ENCODE data around the gene GOLT1A.

Gene GOLT1A

DNA sequence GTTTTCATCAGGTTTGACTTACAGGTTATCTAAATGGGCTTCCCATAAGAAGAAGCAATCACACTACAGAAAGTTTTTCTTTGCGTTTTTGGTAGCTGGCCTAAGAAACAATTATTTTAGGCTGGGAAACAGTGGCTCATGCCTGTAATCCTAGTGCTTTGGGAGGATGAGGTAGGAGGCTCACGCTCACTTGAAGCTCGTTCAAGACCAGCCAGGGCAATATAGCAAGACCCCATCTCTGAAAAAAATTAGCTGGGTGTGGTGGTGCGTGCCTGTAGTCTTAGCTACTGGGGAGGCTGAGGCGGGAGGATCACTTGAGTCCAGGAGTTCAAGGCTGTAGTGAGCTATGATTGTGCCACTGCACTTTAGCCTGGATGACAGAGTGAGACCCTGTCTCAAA lies 46.1 kb downstream of the GOLT1A start:
- no peak overlapping the region for H3K4me3 ChIP-seq (ENCODE audit: low read length)
- H3K36me3 ChIP-seq (ENCODE audit: insufficient read depth, low read length) = no peaks in the 10 kb centered on the region
- no peak overlapping the region for H3K9ac ChIP-seq (ENCODE audit: low read depth, low read length)
- H3K27me3 ChIP-seq (ENCODE audit: control insufficient read depth, insufficient read depth, low read length) = peaks cover 7% of the 10 kb centered on the region
- H3K4me1 ChIP-seq (ENCODE audit: control insufficient read depth, insufficient read depth, low read length) = peaks cover 15% of the 10 kb centered on the region
- no peaks in the 10 kb centered on the region for H3K9me3 ChIP-seq (replicated peaks; ENCODE audit: low read length)
- no peak overlapping the region for H3K4me2 ChIP-seq (ENCODE audit: low read length)

DNA sequence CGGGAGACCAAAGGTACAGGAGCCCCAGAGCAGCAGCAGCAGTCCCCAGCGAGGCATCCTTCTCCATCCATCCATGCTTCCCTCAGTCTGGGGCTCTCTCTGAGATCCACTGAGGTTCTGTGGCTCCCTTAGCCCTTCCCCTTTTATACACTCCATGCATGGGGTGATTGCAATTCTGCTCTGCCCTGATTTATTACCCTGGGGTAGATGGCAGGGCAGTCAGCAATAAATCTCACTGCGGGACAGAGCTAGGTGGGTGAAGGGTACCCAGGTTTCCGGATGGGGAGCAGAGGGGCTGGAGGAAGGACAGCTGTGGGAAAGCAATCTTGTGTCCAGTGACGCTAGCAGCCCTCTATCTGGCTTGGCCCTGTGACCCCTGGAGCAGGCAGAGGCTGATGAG lies 47.6 kb downstream of the GOLT1A start, which contains the start of gene REN:
TSS of gene REN (minus strand) at position 119 of the 400 bp plus-strand sequence. CDS start at position 75, 44 bp downstream.
- no peak within 1 kb of the TSS for H3K9ac ChIP-seq (ENCODE audit: low read depth, low read length)
- H3K4me3 ChIP-seq (ENCODE audit: low read length) = no peak within 1 kb of the TSS
- H3K4me2 ChIP-seq (ENCODE audit: low read length) = no peak within 1 kb of the TSS
- peaks cover 18% of the 10 kb centered on the region for H3K27me3 ChIP-seq (ENCODE audit: control insufficient read depth, insufficient read depth, low read length)
- H3K9me3 ChIP-seq (replicated peaks; ENCODE audit: low read length) = no peaks in the 10 kb centered on the region
- no peaks in the 10 kb centered on the region for H3K36me3 ChIP-seq (ENCODE audit: insufficient read depth, low read length)
- peaks cover under 1% of the 10 kb centered on the region for H3K4me1 ChIP-seq (ENCODE audit: control insufficient read depth, insufficient read depth, low read length)

DNA sequence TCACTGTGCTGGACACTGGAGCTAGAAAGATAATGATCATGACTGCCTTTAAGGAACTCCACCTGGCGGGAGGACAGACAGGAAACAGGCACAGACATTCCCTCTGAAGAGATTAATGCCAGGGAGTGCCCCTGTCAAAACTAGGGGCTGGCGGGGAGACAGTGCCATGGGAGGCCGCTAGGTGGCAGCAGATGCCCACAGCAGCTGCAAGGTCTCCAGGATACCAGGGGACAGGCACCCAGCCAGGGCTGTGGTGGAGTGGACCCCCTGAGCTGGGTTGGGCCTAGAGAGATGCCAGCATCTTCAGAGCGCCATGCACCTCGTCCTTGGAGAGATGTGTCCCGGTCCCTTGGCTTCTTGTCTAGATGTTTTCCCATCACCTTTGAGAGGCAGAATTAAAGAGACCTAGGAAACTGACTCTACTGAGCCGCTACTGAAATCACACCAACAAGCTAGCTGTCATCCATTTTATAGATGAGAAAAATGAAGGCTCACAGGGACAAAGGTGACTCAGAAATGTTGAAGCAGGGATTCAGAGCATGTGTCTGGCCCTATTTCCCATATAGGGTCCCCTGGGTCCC lies 51.2 kb downstream of the GOLT1A start:
- no peaks in the 10 kb centered on the region for H3K36me3 ChIP-seq (ENCODE audit: insufficient read depth, low read length)
- no peaks in the 10 kb centered on the region for H3K4me1 ChIP-seq (ENCODE audit: control insufficient read depth, insufficient read depth, low read length)
- no peak overlapping the region for H3K4me2 ChIP-seq (ENCODE audit: low read length)
- H3K9me3 ChIP-seq (replicated peaks; ENCODE audit: low read length) = no peaks in the 10 kb centered on the region
- no peak overlapping the region for H3K9ac ChIP-seq (ENCODE audit: low read depth, low read length)
- no peak overlapping the region for H3K4me3 ChIP-seq (ENCODE audit: low read length)
- peaks cover 49% of the 10 kb centered on the region for H3K27me3 ChIP-seq (ENCODE audit: control insufficient read depth, insufficient read depth, low read length)

DNA sequence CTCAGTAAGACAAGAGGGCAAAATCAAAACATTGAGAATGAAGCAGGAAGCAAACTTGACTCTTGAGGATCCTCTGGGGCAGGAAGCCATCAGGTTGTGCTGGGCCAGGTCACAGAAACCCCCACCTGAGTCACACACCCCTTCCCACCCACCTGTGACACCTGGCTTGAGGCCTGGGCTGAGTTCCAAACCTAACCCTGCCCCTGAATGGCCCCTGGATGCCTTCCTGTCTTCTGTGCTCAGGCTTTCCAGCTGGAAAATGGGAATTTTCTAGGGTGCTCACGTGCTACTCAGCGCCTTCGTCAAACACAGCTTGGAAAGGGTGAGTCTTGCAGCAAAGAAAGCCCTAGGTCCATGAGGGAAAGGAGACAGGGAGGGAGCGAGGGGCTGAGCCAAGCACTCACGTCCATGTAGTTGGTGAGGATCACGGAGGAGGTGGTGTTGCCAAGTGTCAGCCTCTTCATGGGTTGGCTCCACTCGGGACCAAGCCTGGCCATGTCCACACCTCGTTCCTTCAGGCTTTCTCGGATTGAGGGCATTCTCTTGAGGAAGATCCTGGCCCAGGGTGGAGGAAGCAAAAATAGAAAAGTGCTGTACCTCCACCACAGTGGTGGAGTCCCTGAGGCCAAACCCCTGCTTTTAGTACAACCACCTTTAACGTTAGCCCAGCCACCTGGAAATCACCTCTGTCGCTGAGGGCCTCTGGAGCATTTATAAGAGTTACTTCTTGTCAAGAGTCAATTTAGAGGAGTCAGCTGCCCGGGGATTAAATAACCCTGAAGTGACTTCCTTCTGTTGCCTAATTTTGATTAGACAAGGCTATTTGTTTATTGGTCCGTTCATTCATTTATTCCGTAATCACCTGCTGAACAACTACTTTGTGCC lies 51.9 kb downstream of the GOLT1A start:
- no peak overlapping the region for H3K4me2 ChIP-seq (ENCODE audit: low read length)
- H3K36me3 ChIP-seq (ENCODE audit: insufficient read depth, low read length) = no peaks in the 10 kb centered on the region
- H3K9me3 ChIP-seq (replicated peaks; ENCODE audit: low read length) = no peaks in the 10 kb centered on the region
- no peak overlapping the region for H3K9ac ChIP-seq (ENCODE audit: low read depth, low read length)
- H3K27me3 ChIP-seq (ENCODE audit: control insufficient read depth, insufficient read depth, low read length) = peaks cover 53% of the 10 kb centered on the region
- H3K4me1 ChIP-seq (ENCODE audit: control insufficient read depth, insufficient read depth, low read length) = no peaks in the 10 kb centered on the region
- no peak overlapping the region for H3K4me3 ChIP-seq (ENCODE audit: low read length)

DNA sequence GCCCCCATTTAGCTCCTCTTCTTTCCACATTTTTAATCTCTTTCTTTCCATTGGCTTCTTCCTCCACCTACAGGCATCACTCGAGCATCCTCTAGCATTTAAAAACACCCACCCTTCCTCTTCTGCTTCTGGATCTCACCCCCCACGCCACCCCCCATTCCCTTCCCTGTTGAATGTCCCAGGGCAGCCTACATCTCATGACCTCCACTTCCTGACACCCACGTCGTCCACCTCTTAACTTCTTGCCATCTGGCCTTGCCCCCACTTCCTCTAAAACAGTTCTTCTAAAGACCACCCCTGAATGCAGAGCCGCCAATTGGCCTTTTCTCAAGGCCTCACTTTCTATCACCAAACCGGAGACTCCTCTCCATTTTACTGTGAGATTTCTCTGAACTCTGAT lies 55.8 kb downstream of the GOLT1A start:
- Histone ChIP-seq H3K4me3 (ENCODE audit: low read length) (no peak overlapping the region), H3K9me3 (replicated peaks; ENCODE audit: low read length) (no peaks in the 10 kb centered on the region), H3K9ac (ENCODE audit: low read depth, low read length) (no peak overlapping the region), H3K27me3 (ENCODE audit: control insufficient read depth, insufficient read depth, low read length) (peaks cover 81% of the 10 kb centered on the region), H3K4me1 (ENCODE audit: control insufficient read depth, insufficient read depth, low read length) (no peaks in the 10 kb centered on the region), H3K4me2 (ENCODE audit: low read length) (no peak overlapping the region), H3K36me3 (ENCODE audit: insufficient read depth, low read length) (no peaks in the 10 kb centered on the region)

DNA sequence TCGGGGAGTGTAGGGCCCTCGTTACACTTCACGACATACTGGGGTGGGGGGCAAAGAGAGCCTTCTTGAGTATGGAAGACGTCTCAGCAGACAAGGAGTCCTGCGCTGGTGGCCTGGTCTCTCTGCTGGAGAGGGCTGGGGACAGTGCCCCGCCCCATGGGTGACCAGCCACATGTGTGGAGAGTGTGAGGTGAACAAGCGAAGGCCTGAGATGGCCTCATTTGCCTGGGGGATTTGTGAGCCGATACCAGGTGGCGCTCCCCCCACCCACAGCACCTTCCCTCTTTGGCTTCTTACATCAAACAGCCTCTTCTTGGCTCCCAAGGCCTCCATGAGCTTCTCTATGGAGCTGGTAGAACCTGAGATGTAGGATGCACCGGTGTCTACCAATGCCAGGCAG lies 57.9 kb downstream of the GOLT1A start:
- Histone ChIP-seq H3K27me3 (ENCODE audit: control insufficient read depth, insufficient read depth, low read length) (peaks cover 74% of the 10 kb centered on the region), H3K9ac (ENCODE audit: low read depth, low read length) (no peak overlapping the region), H3K4me3 (ENCODE audit: low read length) (no peak overlapping the region), H3K4me2 (ENCODE audit: low read length) (no peak overlapping the region), H3K36me3 (ENCODE audit: insufficient read depth, low read length) (no peaks in the 10 kb centered on the region), H3K4me1 (ENCODE audit: control insufficient read depth, insufficient read depth, low read length) (peaks cover 12% of the 10 kb centered on the region), H3K9me3 (replicated peaks; ENCODE audit: low read length) (no peaks in the 10 kb centered on the region)

DNA sequence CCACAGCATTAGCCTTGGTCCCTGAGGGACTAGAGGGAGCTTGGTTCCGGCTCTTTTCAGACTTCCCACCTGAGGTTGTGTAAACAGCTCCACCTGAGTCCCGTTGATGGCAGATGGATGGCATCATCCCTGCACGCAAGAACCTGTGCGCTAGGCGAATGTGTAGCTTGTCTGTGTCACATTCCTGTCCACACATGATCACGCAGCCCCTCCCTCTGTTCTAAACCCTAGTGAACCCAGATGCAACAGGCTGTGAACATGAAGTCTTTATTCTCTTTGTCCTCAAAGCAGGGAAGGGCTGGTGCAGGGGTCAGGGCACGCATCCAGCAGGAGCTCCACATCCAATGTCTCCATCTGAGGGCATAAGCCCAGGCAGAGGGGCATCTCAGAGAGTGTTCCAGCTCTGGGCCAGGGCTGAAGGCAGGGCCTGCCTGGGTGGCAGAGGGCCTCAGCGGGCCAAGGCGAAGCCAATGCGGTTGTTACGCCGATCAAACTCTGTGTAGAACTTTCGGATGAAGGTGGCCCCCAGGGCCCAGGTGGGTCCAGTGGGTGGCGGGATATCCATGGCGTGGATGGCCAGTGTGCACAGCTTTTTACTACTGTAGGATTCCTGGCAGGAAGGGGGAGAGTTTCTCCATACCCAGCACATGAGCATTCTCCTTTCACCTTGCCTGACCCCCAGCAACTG lies 59.1 kb downstream of the GOLT1A start:
- peaks cover 21% of the 10 kb centered on the region for H3K4me1 ChIP-seq (ENCODE audit: control insufficient read depth, insufficient read depth, low read length)
- no peaks in the 10 kb centered on the region for H3K9me3 ChIP-seq (replicated peaks; ENCODE audit: low read length)
- H3K4me3 ChIP-seq (ENCODE audit: low read length) = no peak overlapping the region
- no peak overlapping the region for H3K4me2 ChIP-seq (ENCODE audit: low read length)
- peaks cover 64% of the 10 kb centered on the region for H3K27me3 ChIP-seq (ENCODE audit: control insufficient read depth, insufficient read depth, low read length)
- H3K9ac ChIP-seq (ENCODE audit: low read depth, low read length) = no peak overlapping the region
- no peaks in the 10 kb centered on the region for H3K36me3 ChIP-seq (ENCODE audit: insufficient read depth, low read length)

- H3K4me2 ChIP-seq (ENCODE audit: low read length) = no peak overlapping the region
- no peak overlapping the region for H3K4me3 ChIP-seq (ENCODE audit: low read length)
- H3K9me3 ChIP-seq (replicated peaks; ENCODE audit: low read length) = no peaks in the 10 kb centered on the region
- peaks cover 60% of the 10 kb centered on the region for H3K27me3 ChIP-seq (ENCODE audit: control insufficient read depth, insufficient read depth, low read length)
- H3K9ac ChIP-seq (ENCODE audit: low read depth, low read length) = no peak overlapping the region
- no peaks in the 10 kb centered on the region for H3K36me3 ChIP-seq (ENCODE audit: insufficient read depth, low read length)
- H3K4me1 ChIP-seq (ENCODE audit: control insufficient read depth, insufficient read depth, low read length) = peaks cover 21% of the 10 kb centered on the region
Observed at GRCh38 chr1:204153667-204154066, 60.1 kb downstream of the GOLT1A start.

DNA sequence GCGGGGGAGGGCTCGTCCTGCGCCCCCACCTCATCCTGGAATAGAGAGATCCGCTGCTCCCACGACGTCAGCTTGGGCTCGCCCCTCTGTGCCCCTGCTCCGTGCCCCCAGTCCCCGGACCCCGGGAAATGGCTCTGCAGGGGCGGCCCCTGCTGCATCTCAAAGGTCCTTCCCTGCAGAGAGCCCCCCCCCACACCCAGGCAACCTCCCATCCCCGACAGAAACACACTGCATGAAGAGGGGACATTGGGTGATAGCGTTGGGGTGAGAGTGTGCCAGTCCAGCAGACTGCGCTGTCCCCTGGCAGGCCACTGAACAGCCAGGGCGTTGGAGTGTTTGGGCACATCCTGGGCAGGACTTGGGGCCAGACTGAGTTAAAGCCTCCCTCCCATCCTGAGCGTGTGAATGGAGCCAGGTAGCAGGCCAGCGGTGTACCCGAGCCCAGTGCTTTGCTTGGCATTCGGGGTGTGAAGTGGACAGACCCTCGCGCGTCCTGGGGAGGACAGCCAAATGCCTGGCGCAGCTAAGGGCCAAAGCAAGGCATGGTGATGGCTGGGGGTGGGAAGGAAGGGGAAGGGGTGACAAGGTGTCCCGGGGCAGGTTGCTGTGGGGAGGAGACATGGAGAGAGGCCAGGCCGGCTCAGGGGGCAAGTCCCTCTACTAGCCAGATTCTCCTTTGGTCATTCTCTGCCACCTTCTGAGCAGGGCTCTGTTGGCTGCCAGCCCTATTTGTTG lies 61.3 kb downstream of the GOLT1A start:
- Histone ChIP-seq H3K9me3 (replicated peaks; ENCODE audit: low read length) (no peaks in the 10 kb centered on the region), H3K4me3 (ENCODE audit: low read length) (peak overlapping the region; percentile 72), H3K36me3 (ENCODE audit: insufficient read depth, low read length) (no peaks in the 10 kb centered on the region), H3K27me3 (ENCODE audit: control insufficient read depth, insufficient read depth, low read length) (peaks cover 52% of the 10 kb centered on the region), H3K4me1 (ENCODE audit: control insufficient read depth, insufficient read depth, low read length) (peaks cover 21% of the 10 kb centered on the region), H3K4me2 (ENCODE audit: low read length) (peak overlapping the region; percentile 87), H3K9ac (ENCODE audit: low read depth, low read length) (peak overlapping the region; percentile 56)

GRCh38 chr1:204151552-204152309 lies 62.1 kb downstream of the GOLT1A start, which contains the start of gene ETNK2:
TSS of gene ETNK2 (minus strand) at chr1:204152044. CDS start at chr1:204151852, 192 bp downstream.
- H3K9me3 ChIP-seq (replicated peaks; ENCODE audit: low read length) = no peaks in the 10 kb centered on the region
- peak within 1 kb of the TSS; percentile 56 for H3K9ac ChIP-seq (ENCODE audit: low read depth, low read length)

More at GRCh38 chr1:204151552-204152309, 62.1 kb downstream of the GOLT1A start, which contains the start of gene ETNK2:
- peak within 1 kb of the TSS; percentile 72 for H3K4me3 ChIP-seq (ENCODE audit: low read length)
- peaks cover 21% of the 10 kb centered on the region for H3K4me1 ChIP-seq (ENCODE audit: control insufficient read depth, insufficient read depth, low read length)
- no peaks in the 10 kb centered on the region for H3K36me3 ChIP-seq (ENCODE audit: insufficient read depth, low read length)
- H3K4me2 ChIP-seq (ENCODE audit: low read length) = peak within 1 kb of the TSS; percentile 87
- H3K27me3 ChIP-seq (ENCODE audit: control insufficient read depth, insufficient read depth, low read length) = peaks cover 48% of the 10 kb centered on the region
